NCI-H1048 (cell line): ENCODE results near the gene LRCH3.

Experiments
- DNase-seq: peaks from one replicate; lab custom pipeline; 2025; lab: John Stamatoyannopoulos, UW

The LRCH3 gene

GRCh38 chr3:197791113-197791891 is at the start of gene LRCH3:
Gene LRCH3, plus strand, starts transcription at chr3:197791254. Its CDS starts 25 bp downstream, at chr3:197791279.
- DNase-seq = peak; percentile 50

GRCh38 chr3:197742787-197743186 is 48.3 kb upstream of the LRCH3 start:
- DNase-seq = no peak

- DNase-seq = no peak
Measured at GRCh38 chr3:197746209-197746608, 44.8 kb upstream of the LRCH3 start.

GRCh38 chr3:197746801-197747237 is 44.2 kb upstream of the LRCH3 start:
- no peak for DNase-seq

- no peak for DNase-seq
Measured at GRCh38 chr3:197748597-197749314, 42.3 kb upstream of the LRCH3 start.

GRCh38 chr3:197749315-197749600 is 41.8 kb upstream of the LRCH3 start:
- DNase-seq = no peak

GRCh38 chr3:197749601-197750395 is 41.3 kb upstream of the LRCH3 start, which contains the start of gene FYTTD1:
Gene FYTTD1, plus strand, starts transcription at chr3:197749883. Its CDS starts 89 bp downstream, at chr3:197749972.
- peak; percentile 36 for DNase-seq

- DNase-seq = no peak
Measured at GRCh38 chr3:197750396-197750831, 40.6 kb upstream of the LRCH3 start.

GRCh38 chr3:197750858-197751737 is 40.0 kb upstream of the LRCH3 start:
- DNase-seq = no peak

GRCh38 chr3:197752107-197752506 is 38.9 kb upstream of the LRCH3 start:
- DNase-seq = no peak

- DNase-seq = no peak
Measured at GRCh38 chr3:197753263-197753662, 37.8 kb upstream of the LRCH3 start.

GRCh38 chr3:197756704-197757103 is 34.4 kb upstream of the LRCH3 start:
- DNase-seq = no peak

- no peak for DNase-seq
Measured at GRCh38 chr3:197758512-197758911, 32.5 kb upstream of the LRCH3 start.

- DNase-seq = no peak
Measured at GRCh38 chr3:197761784-197762183, 29.3 kb upstream of the LRCH3 start.

- no peak for DNase-seq
Measured at GRCh38 chr3:197775317-197775716, 15.7 kb upstream of the LRCH3 start.

- no peak for DNase-seq
Measured at GRCh38 chr3:197782230-197782629, 8.8 kb upstream of the LRCH3 start.

- no peak for DNase-seq
Measured at GRCh38 chr3:197784019-197784585, 7.0 kb upstream of the LRCH3 start.

- DNase-seq = no peak
Measured at GRCh38 chr3:197787412-197787811, 3.6 kb upstream of the LRCH3 start.

GRCh38 chr3:197789309-197789708 is 1.7 kb upstream of the LRCH3 start:
- no peak for DNase-seq

GRCh38 chr3:197790033-197790432 is 1.0 kb upstream of the LRCH3 start:
- DNase-seq = no peak
